Ectodermal cell (in vitro differentiated cells): ENCODE measurements around the gene LSM4.
"Not testable (repeated sequence)": the region's sequence is repeated elsewhere in the genome, so short reads cannot be mapped to it uniquely, and the experiment has no call there.

Experiments
- H3K27ac ChIP-seq: 2 replicates; pipeline ENCODE4 v1.7.0; 2013; ENCODE audit warnings: mild to moderate bottlenecking, low read depth, low read length; ENCODE audit not compliant: insufficient read depth, poor library complexity, severe bottlenecking
- H3K27me3 ChIP-seq: 2 replicates; pipeline ENCODE4 v1.7.0; 2013; ENCODE audit warnings: mild to moderate bottlenecking, low read length; ENCODE audit not compliant: insufficient read depth, control insufficient read depth, poor library complexity, severe bottlenecking
- H3K36me3 ChIP-seq: one replicate; pipeline ENCODE4 v1.7.0; 2013; ENCODE audit warnings: low read length; ENCODE audit not compliant: control insufficient read depth, insufficient read depth
- H3K4me1 ChIP-seq: one replicate; pipeline ENCODE4 v1.7.0; 2013; ENCODE audit warnings: low read length; ENCODE audit not compliant: control insufficient read depth, insufficient read depth
- H3K4me3 ChIP-seq: 2 replicates; pipeline ENCODE4 v1.7.0; 2013; ENCODE audit warnings: low read depth, low read length, control low read depth; ENCODE audit not compliant: insufficient read depth
- H3K9me3 ChIP-seq: 2 replicates; pipeline ENCODE4 v1.7.0; 2013; ENCODE audit warnings: mild to moderate bottlenecking, low read length, moderate library complexity; ENCODE audit not compliant: control insufficient read depth
- WGBS, 2 experiments: methylation state at CpG; one replicate each; pipeline ENCODE4 v1.1.7; 2013; ENCODE audit warnings: missing lambda C conversion rate in 2 of 2; 5-methylcytosine and 5-hydroxymethylcytosine counted together

The LSM4 gene

DNA sequence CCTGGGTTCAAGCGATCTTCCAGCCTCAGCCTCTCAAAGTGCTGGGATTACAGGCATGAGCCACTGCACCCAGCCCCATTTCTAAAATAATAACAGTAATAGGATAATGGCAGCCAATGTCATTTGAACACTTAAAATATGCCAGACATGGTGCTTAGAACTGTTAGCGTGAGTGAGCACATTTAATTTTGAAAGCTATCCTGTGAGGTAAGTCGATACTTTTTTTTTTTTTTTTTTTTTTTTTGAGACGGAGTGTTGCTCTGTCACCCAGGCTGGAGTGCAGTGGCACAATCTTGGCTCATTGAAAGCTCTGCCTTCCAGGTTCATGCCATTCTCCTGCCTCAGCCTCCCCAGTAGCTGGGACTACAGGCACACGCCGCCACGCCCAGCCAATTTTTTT, 31.9 kb upstream of the LSM4 start:
- H3K4me3 ChIP-seq, H3K9me3 ChIP-seq, H3K4me1 ChIP-seq, H3K36me3 ChIP-seq, H3K27ac ChIP-seq, H3K27me3 ChIP-seq: not testable (repeated sequence)
- WGBS, 2 experiments: 96% methylated on average over 5 to 7 of the region's 7 CpGs

GRCh38 chr19:18353378-18354005, 30.6 kb upstream of the LSM4 start:
- H3K9me3 ChIP-seq: no peaks in the 10 kb centered on the region
- H3K4me1 ChIP-seq: no peaks in the 10 kb centered on the region
- no peak overlapping the region for H3K4me3 ChIP-seq
- no peak overlapping the region for H3K27ac ChIP-seq
- H3K36me3 ChIP-seq: no peaks in the 10 kb centered on the region
- 92 to 95% methylated on average over 8 of the region's 8 CpGs for WGBS, 2 experiments
- no peaks in the 10 kb centered on the region for H3K27me3 ChIP-seq

DNA sequence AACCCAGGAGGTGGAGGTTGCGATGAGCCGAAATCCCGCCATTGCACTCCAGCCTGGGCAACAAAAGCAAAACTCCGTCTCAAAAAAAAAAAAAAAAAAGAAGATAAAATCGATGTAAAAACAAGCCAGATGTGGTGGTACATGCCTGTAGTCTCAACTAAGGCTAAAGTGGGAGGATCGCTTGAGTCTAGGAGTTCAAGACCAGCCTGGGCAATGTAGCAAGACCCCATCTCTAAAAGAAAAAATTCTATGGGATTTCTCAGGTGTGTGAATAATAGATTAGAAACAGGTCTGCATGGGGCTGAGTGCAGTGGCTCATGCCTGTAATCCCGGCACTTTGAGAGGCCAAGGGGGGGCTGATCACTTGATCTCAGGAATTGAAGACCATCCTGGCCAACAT, 28.7 kb upstream of the LSM4 start:
- Histone ChIP-seq H3K4me1 (no peaks in the 10 kb centered on the region), H3K9me3 (no peaks in the 10 kb centered on the region), H3K4me3 (no peak overlapping the region), H3K27me3 (no peaks in the 10 kb centered on the region), H3K36me3 (no peaks in the 10 kb centered on the region), H3K27ac (no peak overlapping the region)
- 90 to 93% methylated on average over 7 of the region's 7 CpGs for WGBS, 2 experiments

DNA sequence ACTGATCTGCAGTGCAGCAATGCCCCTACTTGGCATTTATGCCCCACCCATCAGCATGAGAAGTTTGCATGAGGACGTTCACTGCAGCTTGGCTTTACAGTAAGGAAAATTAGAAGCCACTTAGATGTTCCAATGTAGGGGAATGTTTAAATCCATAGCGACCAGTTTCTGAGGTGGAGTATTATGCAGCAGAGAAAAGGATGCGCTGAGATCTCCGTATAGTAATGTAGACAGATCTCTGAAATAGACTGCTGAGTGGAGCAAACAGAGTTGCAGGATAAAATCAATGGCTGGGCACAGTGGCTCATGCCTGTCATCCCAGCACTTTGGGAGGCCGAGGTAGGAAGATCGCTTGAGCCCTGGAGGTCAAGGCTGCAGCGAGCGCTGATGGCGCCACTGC, 27.6 kb upstream of the LSM4 start:
- 85 to 86% methylated on average over 9 of the region's 9 CpGs for WGBS, 2 experiments
- no peaks in the 10 kb centered on the region for H3K27me3 ChIP-seq
- H3K36me3 ChIP-seq: no peaks in the 10 kb centered on the region
- no peaks in the 10 kb centered on the region for H3K9me3 ChIP-seq
- H3K27ac ChIP-seq: no peak overlapping the region
- H3K4me3 ChIP-seq: no peak overlapping the region
- peaks cover 4% of the 10 kb centered on the region for H3K4me1 ChIP-seq

DNA sequence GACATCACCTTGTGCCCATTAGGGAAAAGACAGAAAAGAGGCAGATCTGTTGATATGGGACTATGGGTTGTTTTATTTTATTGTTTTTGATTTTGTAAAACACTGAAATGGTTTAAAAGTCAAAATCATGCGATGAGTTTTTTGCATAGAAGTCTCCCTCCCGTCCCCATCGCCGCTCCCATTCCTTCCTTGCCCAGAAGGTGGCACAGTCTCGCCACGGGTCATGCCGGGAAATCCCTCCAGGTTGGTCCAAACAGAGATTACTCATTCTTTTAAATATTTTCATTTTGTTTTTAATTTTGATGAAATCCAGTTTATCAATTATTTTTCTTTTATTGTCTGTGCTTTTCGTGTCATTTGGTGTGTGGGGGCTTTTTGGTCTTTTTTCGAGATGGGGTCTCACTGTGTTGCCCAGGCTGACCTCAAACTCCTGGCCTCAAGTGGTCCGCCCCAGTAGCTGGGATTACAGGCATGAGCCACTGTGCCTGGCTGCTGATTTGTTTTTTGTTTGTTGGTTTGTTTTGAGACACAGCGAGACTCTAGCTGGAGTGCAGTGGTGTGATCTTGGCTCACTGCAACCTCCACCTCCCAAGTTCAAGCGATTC, 26.8 kb upstream of the LSM4 start:
- Histone ChIP-seq H3K27ac (no peak overlapping the region), H3K36me3 (no peaks in the 10 kb centered on the region), H3K27me3 (no peaks in the 10 kb centered on the region), H3K4me1 (peaks cover 9% of the 10 kb centered on the region), H3K9me3 (no peaks in the 10 kb centered on the region), H3K4me3 (no peak overlapping the region)
- 67 to 72% methylated on average over 12 of the region's 12 CpGs for WGBS, 2 experiments

DNA sequence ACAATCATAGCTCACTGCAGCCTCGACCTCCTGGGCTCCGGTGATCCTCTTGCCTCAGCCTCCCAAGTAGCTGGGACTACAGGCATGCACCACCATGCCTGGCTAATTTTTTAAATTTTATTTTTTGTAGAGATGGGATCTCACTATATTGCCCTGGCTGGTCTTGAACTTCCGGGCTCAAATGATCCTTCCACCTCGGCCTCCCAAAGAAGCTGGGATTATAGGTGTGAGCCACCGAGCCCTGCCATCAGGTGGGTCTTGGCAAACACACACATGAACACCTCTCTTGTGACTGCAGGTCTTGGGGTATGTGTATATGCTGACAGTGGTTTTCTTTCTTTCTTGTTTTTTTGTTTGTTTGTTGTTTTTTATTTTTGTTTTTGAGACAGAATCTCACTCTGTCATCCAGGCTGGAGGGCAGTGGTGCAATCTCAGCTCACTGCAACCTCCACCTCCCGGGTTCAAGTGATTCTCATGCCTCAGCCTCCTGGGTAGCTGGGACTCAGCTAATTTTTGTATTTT, 26.0 kb upstream of the LSM4 start:
- not testable (repeated sequence) for H3K27ac ChIP-seq, H3K27me3 ChIP-seq, H3K36me3 ChIP-seq, H3K4me3 ChIP-seq, H3K9me3 ChIP-seq
- 89 to 92% methylated on average over 6 of the region's 6 CpGs for WGBS, 2 experiments
- H3K4me1 ChIP-seq: peaks cover 16% of the 10 kb centered on the region

GRCh38 chr19:18348171-18348570, 25.3 kb upstream of the LSM4 start:
- Histone ChIP-seq H3K9me3 (no peaks in the 10 kb centered on the region), H3K27ac (no peak overlapping the region), H3K4me3 (no peak overlapping the region), H3K4me1 (peaks cover 16% of the 10 kb centered on the region), H3K27me3 (no peaks in the 10 kb centered on the region), H3K36me3 (no peaks in the 10 kb centered on the region)
- 92 to 95% methylated on average over 17 of the region's 17 CpGs for WGBS, 2 experiments

DNA sequence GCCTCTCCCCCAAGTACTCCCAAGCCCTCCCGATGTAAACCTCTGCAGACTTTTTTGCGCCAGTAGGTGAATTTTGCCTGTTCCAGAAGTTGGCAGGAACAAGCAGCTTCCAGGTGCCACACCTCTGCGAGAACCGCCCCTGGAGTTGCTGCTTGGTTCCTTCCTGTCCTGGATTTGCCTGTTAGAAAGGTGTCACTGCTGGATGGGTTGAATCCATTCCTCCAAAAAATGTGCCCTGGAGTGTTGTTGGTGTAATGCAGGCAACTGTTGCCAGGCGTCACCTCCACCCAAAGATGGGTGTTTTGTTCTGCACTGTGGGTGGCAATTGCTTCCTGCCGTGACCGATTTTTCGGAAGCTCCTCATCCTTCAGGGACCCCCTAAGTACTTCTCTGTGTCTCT, 23.2 kb upstream of the LSM4 start:
- peaks cover 6% of the 10 kb centered on the region for H3K27me3 ChIP-seq
- no peak overlapping the region for H3K4me3 ChIP-seq
- peaks cover 16% of the 10 kb centered on the region for H3K4me1 ChIP-seq
- H3K27ac ChIP-seq: no peak overlapping the region
- 47 to 48% methylated on average over 8 of the region's 8 CpGs for WGBS, 2 experiments
- no peaks in the 10 kb centered on the region for H3K9me3 ChIP-seq
- H3K36me3 ChIP-seq: no peaks in the 10 kb centered on the region

- no peaks in the 10 kb centered on the region for H3K9me3 ChIP-seq
- WGBS, 2 experiments: 91 to 94% methylated on average over 6 of the region's 6 CpGs
- no peak overlapping the region for H3K27ac ChIP-seq
These were observed 22.4 kb upstream of the LSM4 start for GRCh38 chr19:18345296-18345695.

GRCh38 chr19:18344582-18344950, 21.7 kb upstream of the LSM4 start:
- 19 to 26% methylated on average over 13 of the region's 13 CpGs for WGBS, 2 experiments
- Histone ChIP-seq H3K27ac (no peak overlapping the region), H3K4me3 (no peak overlapping the region)

More at GRCh38 chr19:18345296-18345695, 22.4 kb upstream of the LSM4 start:
- H3K4me3 ChIP-seq: no peak overlapping the region
- H3K4me1 ChIP-seq: peaks cover 16% of the 10 kb centered on the region
- H3K27me3 ChIP-seq: peaks cover 12% of the 10 kb centered on the region
- no peaks in the 10 kb centered on the region for H3K36me3 ChIP-seq

More at GRCh38 chr19:18344582-18344950, 21.7 kb upstream of the LSM4 start:
- no peaks in the 10 kb centered on the region for H3K36me3 ChIP-seq
- peaks cover 16% of the 10 kb centered on the region for H3K4me1 ChIP-seq
- peaks cover 12% of the 10 kb centered on the region for H3K27me3 ChIP-seq
- no peaks in the 10 kb centered on the region for H3K9me3 ChIP-seq
